GM18517 (cell line): Measurements from ENCODE around the gene DCLK1.

ENCODE experiments used
- ATAC-seq: cut with Tn5 transposase; IDR thresholded peaks from one replicate; pipeline ENCODE4 v1.9.1; 2021; ENCODE audit warnings: mild to moderate bottlenecking, moderate library complexity; ENCODE audit not compliant: unreplicated experiment

DCLK1 gene

GRCh38 chr13:35909091-35909490 is 222.1 kb downstream of the DCLK1 start:
- no peak for ATAC-seq

GRCh38 chr13:35908226-35908625 is 223.0 kb downstream of the DCLK1 start:
- ATAC-seq: no peak

GRCh38 chr13:35906636-35907035 is 224.5 kb downstream of the DCLK1 start:
- no peak for ATAC-seq

- ATAC-seq: no peak
Measured at GRCh38 chr13:35903075-35903474, 228.1 kb downstream of the DCLK1 start.

- ATAC-seq: no peak
Measured at GRCh38 chr13:35898041-35898440, 233.1 kb downstream of the DCLK1 start.

- no peak for ATAC-seq
Measured at GRCh38 chr13:35894636-35895035, 236.5 kb downstream of the DCLK1 start.

GRCh38 chr13:35892837-35893814 is 238.1 kb downstream of the DCLK1 start:
- ATAC-seq: no peak

- no peak for ATAC-seq
Measured at GRCh38 chr13:35891507-35892441, 239.4 kb downstream of the DCLK1 start.

- no peak for ATAC-seq
Measured at GRCh38 chr13:35889560-35889959, 241.6 kb downstream of the DCLK1 start.

- ATAC-seq: no peak
Measured at GRCh38 chr13:35888981-35889380, 242.2 kb downstream of the DCLK1 start.

GRCh38 chr13:35888457-35888883 is 242.7 kb downstream of the DCLK1 start:
- ATAC-seq: no peak

- no peak for ATAC-seq
Measured at GRCh38 chr13:35887115-35887666, 244.0 kb downstream of the DCLK1 start.

- ATAC-seq: no peak
Measured at GRCh38 chr13:35886332-35887114, 244.7 kb downstream of the DCLK1 start.

- no peak for ATAC-seq
Measured at GRCh38 chr13:35884211-35884760, 246.9 kb downstream of the DCLK1 start.

- no peak for ATAC-seq
Measured at GRCh38 chr13:35882722-35883497, 248.3 kb downstream of the DCLK1 start.

GRCh38 chr13:35881360-35881759 is 249.8 kb downstream of the DCLK1 start:
- no peak for ATAC-seq

- no peak for ATAC-seq
Measured at GRCh38 chr13:35879111-35879510, 252.1 kb downstream of the DCLK1 start.

GRCh38 chr13:35876601-35877000 is 254.6 kb downstream of the DCLK1 start:
- ATAC-seq: no peak

- no peak for ATAC-seq
Measured at GRCh38 chr13:35874704-35875103, 256.5 kb downstream of the DCLK1 start.
